ENCODE results near the gene SNAPC3. TPM values are rescaled to one million over a fixed set of nuclear protein-coding genes. Genes with fewer than 3 reads are reported as not detected.
A peak's percentile ranks its signal among the peaks of the same experiment; 100 is the strongest.

The SNAPC3 gene
- total RNA-seq, 1 experiment from 2014 or later, result 28.0 TPM

GRCh38 chr9:15421532-15421931 is 1.1 kb upstream of the SNAPC3 start:
- H3K4me1 ChIP-seq (ENCODE audit: insufficient read depth, low read length), result no peaks in the 10 kb centered on the region
- H2AK5ac ChIP-seq (ENCODE audit: insufficient read length, low read length), result no peak overlapping the region
- no peak overlapping the region for H3K14ac ChIP-seq (ENCODE audit: insufficient read depth, low read length)
- H2AFZ ChIP-seq (ENCODE audit: low read length), result no peak overlapping the region
- Mint-ChIP-seq H3K36me3 (ENCODE audit: insufficient read depth in 1 of 3, low read depth in 3 of 3) (peaks cover 19 to 23% (median 21%) of the 10 kb centered on the region in 3 experiments), H3K4me3 (peak overlapping the region in 1 of 2 experiments; percentile 97; a peak in 3 of 5 replicates), H3K9me3 (peaks cover 0 to 4% of the 10 kb centered on the region in 2 experiments; a peak in 2 of 5 replicates), H3K27ac (peak overlapping the region in 1 of 3 experiments; percentile 96; a peak in 2 of 7 replicates), H3K27me3 (ENCODE audit: low read depth) (no peaks in the 10 kb centered on the region), H3K4me1 (peaks cover 26 to 33% of the 10 kb centered on the region in 2 experiments)
- no peak overlapping the region for H3T11ph ChIP-seq (ENCODE audit: low read length)
- H3K23ac ChIP-seq (ENCODE audit: insufficient read length, low read depth, low read length), result no peak overlapping the region
- no peak overlapping the region for H3K9ac ChIP-seq (ENCODE audit: extremely low read depth, insufficient read length, low read length)
- no peak overlapping the region for H4K5ac ChIP-seq (ENCODE audit: insufficient read length, low read depth, low read length)
- H3K9me3 ChIP-seq (ENCODE audit: control insufficient read depth, low read depth, low read length), result no peaks in the 10 kb centered on the region
- no peak overlapping the region for H2BK12ac ChIP-seq (ENCODE audit: insufficient read length, low read depth, low read length)
- no peak overlapping the region for H3K18ac ChIP-seq (ENCODE audit: insufficient read length, low read depth, low read length)
- H4K91ac ChIP-seq (ENCODE audit: insufficient read length, low read depth, low read length), result no peak overlapping the region
- H3K79me1 ChIP-seq (ENCODE audit: insufficient read depth, low read depth, low read length, poor library complexity, severe bottlenecking), result peaks cover 8% of the 10 kb centered on the region
- H3K4me2 ChIP-seq (ENCODE audit: insufficient read depth, insufficient read length, low read length), result no peak overlapping the region
- H2BK5ac ChIP-seq (ENCODE audit: insufficient read length, low read length), result no peak overlapping the region
- H2BK20ac ChIP-seq (ENCODE audit: low read depth, low read length, poor library complexity, severe bottlenecking), result no peak overlapping the region
- peaks cover 6% of the 10 kb centered on the region for H3K23me2 ChIP-seq (ENCODE audit: insufficient read length, low read depth, low read length, poor library complexity, severe bottlenecking)
- no peak overlapping the region for H3K27ac ChIP-seq (ENCODE audit: insufficient read length, low read depth, low read length)
- H3K4ac ChIP-seq (ENCODE audit: low read depth, low read length), result no peak overlapping the region
- no peaks in the 10 kb centered on the region for H3K27me3 ChIP-seq (ENCODE audit: insufficient read depth, low read length)
- no peak overlapping the region for H2BK15ac ChIP-seq (ENCODE audit: low read depth, low read length)
- no peak for DNase-seq
- H3K56ac ChIP-seq (ENCODE audit: insufficient read length, low read depth, low read length), result no peak overlapping the region
- H2BK120ac ChIP-seq (ENCODE audit: low read depth, low read length, poor library complexity, severe bottlenecking), result no peak overlapping the region
- TF ChIP-seq, protein P1, sequence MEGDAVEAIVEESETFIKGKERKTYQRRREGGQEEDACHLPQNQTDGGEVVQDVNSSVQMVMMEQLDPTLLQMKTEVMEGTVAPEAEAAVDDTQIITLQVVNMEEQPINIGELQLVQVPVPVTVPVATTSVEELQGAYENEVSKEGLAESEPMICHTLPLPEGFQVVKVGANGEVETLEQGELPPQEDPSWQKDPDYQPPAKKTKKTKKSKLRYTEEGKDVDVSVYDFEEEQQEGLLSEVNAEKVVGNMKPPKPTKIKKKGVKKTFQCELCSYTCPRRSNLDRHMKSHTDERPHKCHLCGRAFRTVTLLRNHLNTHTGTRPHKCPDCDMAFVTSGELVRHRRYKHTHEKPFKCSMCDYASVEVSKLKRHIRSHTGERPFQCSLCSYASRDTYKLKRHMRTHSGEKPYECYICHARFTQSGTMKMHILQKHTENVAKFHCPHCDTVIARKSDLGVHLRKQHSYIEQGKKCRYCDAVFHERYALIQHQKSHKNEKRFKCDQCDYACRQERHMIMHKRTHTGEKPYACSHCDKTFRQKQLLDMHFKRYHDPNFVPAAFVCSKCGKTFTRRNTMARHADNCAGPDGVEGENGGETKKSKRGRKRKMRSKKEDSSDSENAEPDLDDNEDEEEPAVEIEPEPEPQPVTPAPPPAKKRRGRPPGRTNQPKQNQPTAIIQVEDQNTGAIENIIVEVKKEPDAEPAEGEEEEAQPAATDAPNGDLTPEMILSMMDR (conservative IDR thresholded peaks at IDR 0.05), result no peak
- no CpG with 5 or more reads among the region's 6 CpGs for WGBS (ENCODE audit: extremely low coverage, insufficient read length, low lambda C conversion rate)
- no peak overlapping the region for H4K8ac ChIP-seq (replicated peaks; ENCODE audit: insufficient read length, low read depth, low read length)
- H4K20me1 ChIP-seq (ENCODE audit: control insufficient read depth, insufficient read depth, insufficient read length), result no peaks in the 10 kb centered on the region
- peaks cover 10% of the 10 kb centered on the region; the same call in 1 of the 2 replicates for H3K79me2 ChIP-seq (ENCODE audit: insufficient read depth, low read length)

Measured in H9 (cell line).